HEK293T (cell line): ENCODE data around the gene GRIK1.

Experiments used
- ARNT ChIP-seq: fragments of 450-650 bp; IDR thresholded peaks from 2 replicates; pipeline ENCODE4 v1.6.1; 2017; ENCODE audit warnings: mild to moderate bottlenecking
- BHLHE40 ChIP-seq: fragments of 450-650 bp; IDR thresholded peaks from 2 replicates; pipeline ENCODE4 v1.6.1; 2016; ENCODE audit warnings: mild to moderate bottlenecking, moderate library complexity, borderline replicate concordance
- FOXA1 ChIP-seq: fragments of 450-650 bp; IDR thresholded peaks from 2 replicates; pipeline ENCODE4 v1.6.1; 2016; ENCODE audit warnings: mild to moderate bottlenecking
- FOXK2 ChIP-seq: fragments of 450-650 bp; IDR thresholded peaks from 2 replicates; pipeline ENCODE4 v1.6.1; 2016; ENCODE audit warnings: mild to moderate bottlenecking
- FOXM1 ChIP-seq: fragments of 450-650 bp; IDR thresholded peaks from 2 replicates; pipeline ENCODE4 v1.6.1; 2017; ENCODE audit warnings: mild to moderate bottlenecking, borderline replicate concordance
- LEF1 ChIP-seq: fragments of 450-650 bp; IDR thresholded peaks from 2 replicates; pipeline ENCODE4 v1.6.1; 2017; ENCODE audit warnings: mild to moderate bottlenecking, borderline replicate concordance
- NFRKB ChIP-seq: fragments of 450-650 bp; IDR thresholded peaks from 2 replicates; pipeline ENCODE4 v1.6.1; 2016; ENCODE audit warnings: mild to moderate bottlenecking, moderate library complexity
- SP1 ChIP-seq: fragments of 450-650 bp; IDR thresholded peaks from 2 replicates; pipeline ENCODE4 v1.6.1; 2017
- SUZ12 ChIP-seq: fragments of 450-650 bp; IDR thresholded peaks from 2 replicates; pipeline ENCODE4 v1.6.1; 2016; ENCODE audit warnings: mild to moderate bottlenecking
- TARDBP ChIP-seq: fragments of 450-650 bp; IDR thresholded peaks from 2 replicates; pipeline ENCODE4 v1.6.1; 2016
- ZNF384 ChIP-seq: fragments of 450-650 bp; IDR thresholded peaks from 2 replicates; pipeline ENCODE4 v1.6.1; 2016

DNA sequence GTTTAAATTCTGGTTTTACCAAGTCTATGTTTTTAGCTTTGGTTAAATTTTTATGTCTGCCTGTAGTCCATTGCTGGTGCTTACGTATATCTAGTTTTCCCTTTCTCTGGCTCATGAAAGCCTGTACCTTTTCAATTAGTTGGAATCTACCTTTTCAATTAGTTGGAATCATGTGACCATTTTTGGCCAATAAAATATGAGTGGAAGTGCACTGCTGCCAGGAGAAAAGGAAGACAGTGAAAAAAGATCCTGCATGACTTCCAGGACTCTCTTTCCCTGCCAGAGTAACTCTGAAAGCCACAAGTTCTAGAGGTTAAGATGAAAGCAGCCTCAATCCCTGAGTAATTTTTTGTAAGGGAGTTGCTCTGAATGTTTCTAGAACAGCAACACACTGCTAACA is 2.2 kb upstream of the GRIK1 start:
- TF ChIP-seq FOXM1 (no peak), NFRKB (no peak), BHLHE40 (no peak), LEF1 (no peak), ZNF384 (no peak), SUZ12 (no peak), TARDBP (no peak), SP1 (no peak), FOXA1 (no peak), ARNT (no peak), FOXK2 (no peak)
